Loucy (cell line): ENCODE measurements around the gene EFCAB13.

Experiments
- CTCF ChIP-seq: fragments of 200-600 bp; sonication (generic); conservative IDR thresholded peaks from 2 replicates; pipeline ENCODE4 v1.5.1; 2014; ENCODE audit warnings: mild to moderate bottlenecking, antibody characterized with exemption, low read length
- EZH2phosphoT487 ChIP-seq: fragments of 200-600 bp; IDR thresholded peaks from 2 replicates; pipeline ENCODE4 v1.6.1; 2018; ENCODE audit warnings: antibody characterized with exemption, mild to moderate bottlenecking, moderate library complexity, borderline replicate concordance

- TF ChIP-seq CTCF (no peak), EZH2phosphoT487 (no peak)
Observed at GRCh38 chr17:47299239-47299910, 24.4 kb upstream of the EFCAB13 start.
